HG03571 (cell line): ENCODE results near the gene ZNF322.
A peak's percentile ranks its signal among the peaks of the same experiment; 100 is the strongest.

Source experiments
- ATAC-seq: cut with Tn5 transposase; IDR thresholded peaks from one replicate; pipeline ENCODE4 v1.9.1; 2021; ENCODE audit not compliant: unreplicated experiment

Gene ZNF322

DNA sequence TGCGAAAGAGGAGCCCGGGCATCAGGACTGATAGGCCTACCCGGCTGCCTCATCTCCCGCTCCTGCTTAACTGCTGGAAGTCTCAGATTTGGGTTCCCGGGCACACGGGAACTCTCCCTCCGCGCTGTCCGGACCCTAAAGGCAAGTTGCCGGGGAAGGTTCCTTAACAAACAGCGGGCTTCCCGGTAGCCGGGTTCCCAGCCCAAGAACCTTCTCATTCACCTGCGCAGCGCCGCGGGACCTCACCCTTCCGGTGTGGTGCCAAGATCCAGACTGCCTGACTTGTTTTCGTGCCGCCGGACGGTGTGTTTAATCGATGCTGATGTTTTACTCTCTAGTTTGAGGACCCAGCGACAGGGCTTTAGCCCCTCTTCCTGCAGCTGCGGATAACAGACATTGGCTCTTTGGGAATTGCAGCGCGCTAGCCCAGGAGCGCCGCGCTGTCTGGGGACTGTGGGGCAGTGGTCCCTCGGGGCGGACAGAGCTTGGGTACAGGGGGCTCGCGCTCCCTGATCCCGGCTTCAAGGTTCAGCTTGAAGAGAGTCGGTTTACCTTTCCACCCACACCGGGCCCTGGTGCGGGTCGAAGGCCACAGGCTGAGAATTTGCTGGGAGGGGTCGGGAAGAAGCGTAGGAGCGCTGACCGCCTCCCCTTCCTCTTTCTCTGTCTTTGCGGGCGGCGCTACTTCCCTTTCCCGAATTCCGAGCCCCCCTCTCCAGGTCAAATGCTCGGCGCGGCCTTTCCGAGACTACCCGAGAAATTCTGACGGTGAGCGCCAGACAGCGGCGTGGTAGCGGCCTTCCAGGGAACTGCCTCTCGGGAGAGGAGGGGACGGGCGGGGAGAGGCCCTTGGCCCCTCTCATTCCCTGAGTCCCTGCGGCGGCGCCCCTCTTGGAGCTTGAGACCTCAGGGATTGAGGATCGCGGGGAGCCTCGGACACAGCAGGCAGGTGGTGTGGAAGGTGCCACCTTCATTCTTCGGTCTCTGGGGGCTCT lies 45.6 kb downstream of the ZNF322 start:
- no peak for ATAC-seq

DNA sequence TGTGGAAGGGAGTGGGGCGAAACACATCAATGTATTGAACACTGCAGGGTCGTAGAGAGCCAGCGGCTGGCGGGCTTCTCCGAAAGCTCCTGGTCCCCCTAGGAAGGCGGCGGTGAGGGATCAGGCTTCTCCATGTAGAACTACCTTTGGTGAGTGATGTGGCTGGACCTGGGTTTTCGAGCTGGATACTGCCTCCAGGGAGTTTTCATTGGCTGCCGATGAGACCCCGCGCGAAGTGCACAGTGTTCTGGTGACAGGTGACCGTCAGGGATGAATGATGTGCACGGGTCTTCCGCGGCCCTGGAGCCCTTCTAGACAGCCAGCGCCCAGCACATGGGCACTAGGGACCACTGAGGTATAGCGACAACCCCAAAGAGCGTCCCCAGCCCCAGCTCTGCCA lies 46.3 kb downstream of the ZNF322 start:
- no peak for ATAC-seq

DNA sequence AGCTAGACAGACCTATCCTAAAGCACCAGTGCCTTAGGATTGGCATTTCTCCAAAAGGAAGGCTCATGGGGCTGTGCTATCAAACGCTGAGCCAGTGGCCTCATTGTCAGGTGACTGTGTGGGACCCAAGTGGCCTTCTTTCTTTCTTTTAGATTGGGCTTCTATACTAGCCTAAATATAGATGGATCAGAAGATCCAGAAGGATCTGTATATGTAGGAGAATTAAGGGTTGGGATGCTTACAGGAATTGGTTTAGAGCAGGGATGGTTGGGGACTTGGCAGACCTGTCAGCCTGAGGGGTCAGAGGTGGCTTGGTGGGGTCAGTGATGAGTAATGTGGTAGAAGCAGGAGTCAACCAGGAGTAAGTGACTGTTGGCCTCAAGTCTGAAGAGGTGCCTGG lies 47.9 kb downstream of the ZNF322 start:
- no peak for ATAC-seq

DNA sequence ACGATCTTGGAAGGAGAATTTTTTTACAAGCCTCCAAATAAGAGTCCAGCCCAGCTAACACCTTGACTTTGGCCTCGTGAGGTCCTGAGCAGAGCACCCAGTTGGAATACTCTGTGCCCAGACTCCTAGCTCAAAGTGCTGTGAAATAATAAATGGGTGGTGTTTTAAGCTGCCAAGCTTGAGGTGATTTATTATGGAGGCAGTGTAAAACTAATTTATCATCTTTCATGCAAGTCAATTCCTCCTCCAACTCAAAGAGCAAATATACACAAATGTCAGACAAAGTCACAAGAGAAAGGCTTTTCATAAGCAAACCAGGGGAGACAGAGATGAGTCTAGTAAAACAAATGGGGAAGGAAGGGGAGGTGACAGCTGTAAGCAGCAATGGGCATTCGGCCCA lies 50.1 kb downstream of the ZNF322 start:
- no peak for ATAC-seq

DNA sequence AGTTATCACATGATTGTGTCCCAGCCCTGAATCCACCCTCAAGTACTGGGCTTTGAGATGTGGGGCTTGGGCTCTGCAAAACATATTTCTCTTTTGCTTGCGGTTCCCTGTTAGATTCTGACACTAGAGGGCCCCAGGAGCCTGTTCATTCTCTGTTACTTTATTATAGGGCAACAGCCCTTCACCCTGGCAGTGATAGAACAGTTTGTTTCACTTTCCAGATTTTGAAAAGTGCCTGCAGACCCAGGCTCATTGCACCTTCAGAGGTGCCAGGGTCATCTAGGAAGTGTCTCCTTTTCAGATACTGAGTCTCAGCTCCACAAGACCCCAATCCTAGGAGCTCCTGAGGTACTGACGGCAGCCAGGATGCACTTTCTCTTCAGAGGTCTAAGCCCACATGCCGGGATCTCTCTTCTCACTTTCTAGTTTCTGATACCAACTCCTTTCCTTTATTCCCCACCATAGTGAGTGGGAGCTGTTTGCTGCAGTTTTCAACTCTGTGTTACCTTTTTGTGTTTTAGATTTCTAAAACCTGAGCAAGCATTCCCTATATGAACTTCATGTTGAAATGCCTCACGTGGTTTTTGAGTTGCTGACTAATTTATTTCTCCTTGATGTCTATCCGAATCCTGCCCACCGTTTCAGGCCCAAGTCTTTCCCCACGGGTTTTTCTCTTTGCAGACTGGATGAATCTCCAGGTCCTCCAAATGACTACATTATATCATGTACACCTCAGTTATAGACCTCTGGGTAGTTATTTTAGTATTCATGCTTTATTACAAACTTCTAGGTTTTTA lies 51.9 kb downstream of the ZNF322 start:
- ATAC-seq: no peak

DNA sequence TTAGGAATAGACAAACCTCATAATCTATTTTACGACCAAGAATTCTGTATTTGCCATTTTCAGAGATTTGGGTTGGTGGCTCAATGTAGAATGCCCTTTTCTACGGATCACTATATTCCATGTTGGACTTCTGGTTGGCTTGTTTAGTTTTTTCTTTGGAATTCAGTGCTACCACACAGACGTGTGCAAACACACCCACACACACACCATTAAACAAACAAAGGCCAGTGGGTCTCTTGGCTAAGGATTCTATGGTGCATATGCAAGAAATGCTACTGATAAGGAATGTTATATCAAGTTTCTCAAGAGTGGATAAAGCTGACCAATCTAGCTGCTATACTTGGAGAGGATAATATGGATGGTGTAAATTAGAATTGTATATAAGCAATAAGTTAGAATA lies 54.7 kb downstream of the ZNF322 start:
- no peak for ATAC-seq

DNA sequence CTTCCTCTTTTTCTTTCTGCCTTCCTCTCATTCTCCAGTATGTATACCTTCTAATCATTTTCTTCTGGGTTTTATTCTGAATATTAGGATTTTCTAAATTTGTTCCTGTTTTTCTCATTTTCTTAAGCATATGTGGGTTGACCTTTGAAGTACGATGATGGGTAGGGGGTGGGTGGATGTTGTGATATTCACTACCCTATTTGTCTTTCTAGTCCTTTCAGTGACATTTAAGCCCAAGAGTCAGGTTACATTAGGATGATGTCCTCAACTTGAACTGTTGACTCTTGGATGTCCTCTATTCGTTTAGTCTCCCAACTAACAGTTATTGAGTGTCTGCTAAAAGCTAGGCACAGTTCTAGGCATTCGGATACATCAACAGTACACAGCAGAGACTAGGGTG lies 55.5 kb downstream of the ZNF322 start:
- no peak for ATAC-seq

DNA sequence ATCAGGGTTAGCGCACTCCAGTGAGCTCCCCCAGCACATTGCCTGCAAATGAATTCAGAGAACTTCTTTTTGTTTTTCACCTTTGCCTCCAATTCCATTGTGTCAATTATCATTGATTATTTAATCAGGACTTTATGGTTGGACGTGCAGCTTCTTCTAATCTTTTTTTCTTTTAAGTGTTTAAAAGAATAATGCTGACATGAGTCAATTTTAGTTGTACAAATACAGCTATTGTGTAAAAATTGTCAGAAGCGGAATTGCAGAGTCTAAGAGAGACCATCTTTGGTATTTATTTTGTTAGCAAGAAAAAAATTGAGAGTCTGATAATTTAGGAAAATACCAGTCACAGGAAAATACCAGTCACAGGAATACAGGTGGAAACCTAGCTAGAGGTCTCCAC lies 57.3 kb downstream of the ZNF322 start:
- ATAC-seq: no peak

DNA sequence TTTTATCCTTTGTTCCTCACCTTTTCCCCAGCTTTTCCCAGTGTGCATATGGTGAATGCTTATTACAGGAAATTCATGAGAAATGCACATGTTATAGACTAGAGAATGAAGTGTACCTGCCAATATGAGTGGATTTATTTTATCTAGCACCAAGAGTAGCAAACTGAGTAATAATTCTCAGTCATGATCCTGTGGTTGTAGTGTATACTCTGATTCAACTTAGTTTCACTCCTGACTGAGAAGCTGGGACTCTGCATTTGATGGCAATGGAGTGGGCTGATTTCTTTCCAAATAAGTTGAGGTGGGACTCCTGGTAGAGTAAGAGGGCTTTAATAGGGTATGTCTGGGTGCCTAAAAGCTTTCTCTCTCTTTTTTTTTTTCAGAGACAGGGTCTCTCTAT lies 58.8 kb downstream of the ZNF322 start:
- ATAC-seq: no peak

DNA sequence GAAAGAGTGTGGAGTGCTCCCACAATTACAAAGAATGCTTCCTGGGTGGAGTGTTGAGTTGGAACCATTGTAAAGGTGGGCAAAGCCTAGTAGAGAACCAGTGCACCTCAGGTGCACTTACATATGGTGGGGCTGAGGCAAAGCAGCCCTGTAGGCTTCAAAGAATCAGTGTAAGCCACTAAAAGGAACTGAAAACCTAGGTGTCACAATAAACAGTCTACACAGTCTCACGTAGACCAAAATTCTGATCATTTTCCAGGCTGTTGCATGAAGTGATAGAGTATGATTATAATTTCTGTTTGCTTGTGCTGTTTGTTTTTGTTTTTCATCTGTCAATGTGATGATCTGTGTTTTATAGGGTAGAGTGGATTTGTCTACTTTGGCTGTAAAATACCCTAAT lies 60.0 kb downstream of the ZNF322 start:
- ATAC-seq: no peak

DNA sequence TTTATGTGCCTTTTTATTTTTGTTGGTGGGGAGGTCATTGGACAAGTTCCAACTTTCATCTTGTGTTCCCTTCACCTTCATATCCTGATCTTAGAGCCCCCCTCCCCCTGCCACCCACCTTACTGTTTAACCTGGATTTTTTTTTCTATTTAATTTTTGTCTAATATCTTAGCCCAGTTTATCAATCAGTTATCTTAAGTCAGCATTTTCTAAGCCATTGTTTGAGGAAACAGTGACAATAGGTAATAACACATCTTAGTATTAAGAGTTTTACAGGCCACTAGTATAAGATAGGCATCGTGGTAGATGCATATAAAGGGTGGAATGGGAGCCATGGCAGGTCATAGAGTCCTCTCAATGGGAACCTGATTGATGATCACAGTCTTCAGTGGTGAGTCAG lies 60.4 kb downstream of the ZNF322 start:
- no peak for ATAC-seq

DNA sequence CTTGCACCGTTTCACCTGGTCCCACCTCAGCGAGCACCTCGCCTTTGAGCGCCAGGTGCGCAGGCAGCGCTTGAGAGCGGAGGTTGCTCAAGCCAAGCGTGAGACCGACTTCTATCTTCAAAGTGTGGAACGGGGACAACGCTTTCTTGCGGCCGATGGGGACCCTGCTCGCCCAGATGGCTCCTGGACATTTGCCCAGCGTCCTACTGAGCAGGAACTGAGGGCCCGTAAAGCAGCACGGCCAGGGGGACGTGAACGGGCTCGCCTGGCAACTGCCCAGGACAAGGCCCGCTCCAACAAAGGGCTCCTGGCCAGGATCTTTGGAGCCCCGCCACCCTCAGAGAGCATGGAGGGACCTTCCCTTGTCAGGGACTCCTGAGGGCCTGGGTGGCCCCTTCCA lies 61.3 kb downstream of the ZNF322 start:
- ATAC-seq: no peak

DNA sequence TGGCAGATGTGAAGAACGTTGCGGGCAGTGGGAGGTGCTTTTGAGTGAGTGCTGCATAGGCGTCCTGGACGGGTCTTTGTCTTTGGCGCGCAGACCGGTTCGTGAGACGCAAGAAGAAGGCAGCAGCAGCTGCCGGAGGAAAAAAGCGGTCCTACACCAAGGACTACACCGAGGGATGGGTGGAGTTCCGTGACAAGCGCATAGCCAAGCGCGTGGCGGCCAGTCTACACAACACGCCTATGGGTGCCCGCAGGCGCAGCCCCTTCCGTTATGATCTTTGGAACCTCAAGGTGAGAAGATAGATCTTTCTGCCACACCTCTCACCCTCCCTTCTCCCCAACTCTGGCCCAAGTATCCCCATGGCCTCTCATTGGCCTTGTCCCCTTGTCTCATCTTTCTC lies 61.7 kb downstream of the ZNF322 start:
- ATAC-seq: no peak

DNA sequence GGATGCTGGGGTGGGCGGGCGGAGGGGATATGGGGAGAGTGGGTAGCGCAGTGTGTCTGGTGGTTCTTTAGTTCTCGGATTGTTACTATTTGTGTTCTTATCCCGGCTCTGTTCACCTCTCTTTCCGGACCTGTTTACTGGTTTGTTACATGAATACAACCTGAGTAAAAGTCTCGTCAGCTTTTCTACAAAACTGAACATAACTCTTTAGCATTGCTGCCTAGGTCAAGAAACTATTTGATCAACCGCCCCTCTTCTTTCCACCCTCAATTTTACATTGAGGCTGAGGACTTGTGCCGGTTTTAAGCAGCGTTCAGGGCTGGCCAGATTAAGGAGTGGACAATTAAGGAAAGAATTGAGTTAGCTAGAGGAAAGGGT lies 62.2 kb downstream of the ZNF322 start:
- ATAC-seq: no peak

DNA sequence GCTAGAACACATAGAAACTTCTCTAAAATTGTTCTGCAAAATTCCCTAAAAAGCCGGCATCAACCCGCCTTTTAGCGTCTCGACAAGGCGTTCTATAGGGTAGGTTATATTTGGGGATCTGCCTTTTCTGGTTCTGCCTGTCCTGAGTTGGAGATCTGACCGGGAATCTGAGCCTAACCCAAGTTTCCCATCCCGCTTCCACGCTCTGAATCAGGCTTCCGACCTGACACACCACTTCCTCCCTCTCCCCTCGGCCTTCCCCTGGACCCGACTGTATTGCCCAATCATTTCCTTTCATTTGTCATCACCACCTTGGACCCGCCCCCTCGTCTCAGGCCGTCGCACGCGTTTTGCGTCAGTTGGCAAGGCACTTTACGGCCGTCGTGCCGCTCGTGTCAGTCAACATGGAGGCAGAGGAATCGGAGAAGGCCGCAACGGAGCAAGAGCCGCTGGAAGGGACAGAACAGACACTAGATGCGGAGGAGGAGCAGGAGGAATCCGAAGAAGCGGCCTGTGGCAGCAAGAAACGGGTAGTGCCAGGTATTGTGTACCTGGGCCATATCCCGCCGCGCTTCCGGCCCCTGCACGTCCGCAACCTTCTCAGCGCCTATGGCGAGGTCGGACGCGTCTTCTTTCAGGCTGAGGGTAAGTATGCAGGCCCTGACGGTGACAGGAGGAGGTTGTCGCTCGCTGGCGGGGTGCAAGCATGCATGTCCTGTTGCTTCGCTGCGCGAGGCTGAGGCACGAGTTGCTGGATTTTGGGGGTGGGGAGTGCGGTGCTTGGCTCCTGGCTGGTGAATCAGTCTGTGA lies 62.8 kb downstream of the ZNF322 start, which contains the start of gene ABT1:
TSS of gene ABT1 (plus strand) at position 375 of the 810 bp plus-strand sequence. CDS start at position 405, 30 bp downstream.
- peak; percentile 76 for ATAC-seq

DNA sequence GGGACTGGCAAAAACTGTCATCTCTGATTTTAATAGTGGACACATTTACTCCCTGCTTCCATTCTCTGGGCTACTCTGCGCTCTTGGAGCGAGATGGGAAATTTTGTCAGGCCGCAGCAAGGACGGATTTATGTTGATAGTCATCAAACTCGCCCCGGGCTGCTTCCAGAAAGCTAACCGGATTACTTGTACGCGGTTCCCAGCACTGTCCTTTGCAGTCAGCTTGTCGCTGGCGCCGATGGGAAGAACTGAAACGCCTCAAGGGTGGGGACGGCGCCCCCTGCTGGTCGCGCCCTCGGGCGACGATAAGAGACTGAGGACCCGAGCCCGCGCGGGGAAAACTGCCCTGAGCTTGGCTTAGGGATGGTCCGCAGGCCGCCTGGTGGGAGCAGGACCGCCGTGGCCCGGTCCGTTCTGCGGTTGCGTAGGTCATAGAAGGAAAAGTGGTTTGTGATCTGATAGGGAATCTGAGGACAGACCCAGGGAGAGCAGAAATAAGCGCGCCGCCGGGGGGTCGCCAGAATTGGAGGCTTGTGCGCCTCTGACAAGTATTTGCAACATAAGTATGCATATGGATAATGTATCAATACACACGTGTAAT lies 63.8 kb downstream of the ZNF322 start:
- ATAC-seq: peak; percentile 66

DNA sequence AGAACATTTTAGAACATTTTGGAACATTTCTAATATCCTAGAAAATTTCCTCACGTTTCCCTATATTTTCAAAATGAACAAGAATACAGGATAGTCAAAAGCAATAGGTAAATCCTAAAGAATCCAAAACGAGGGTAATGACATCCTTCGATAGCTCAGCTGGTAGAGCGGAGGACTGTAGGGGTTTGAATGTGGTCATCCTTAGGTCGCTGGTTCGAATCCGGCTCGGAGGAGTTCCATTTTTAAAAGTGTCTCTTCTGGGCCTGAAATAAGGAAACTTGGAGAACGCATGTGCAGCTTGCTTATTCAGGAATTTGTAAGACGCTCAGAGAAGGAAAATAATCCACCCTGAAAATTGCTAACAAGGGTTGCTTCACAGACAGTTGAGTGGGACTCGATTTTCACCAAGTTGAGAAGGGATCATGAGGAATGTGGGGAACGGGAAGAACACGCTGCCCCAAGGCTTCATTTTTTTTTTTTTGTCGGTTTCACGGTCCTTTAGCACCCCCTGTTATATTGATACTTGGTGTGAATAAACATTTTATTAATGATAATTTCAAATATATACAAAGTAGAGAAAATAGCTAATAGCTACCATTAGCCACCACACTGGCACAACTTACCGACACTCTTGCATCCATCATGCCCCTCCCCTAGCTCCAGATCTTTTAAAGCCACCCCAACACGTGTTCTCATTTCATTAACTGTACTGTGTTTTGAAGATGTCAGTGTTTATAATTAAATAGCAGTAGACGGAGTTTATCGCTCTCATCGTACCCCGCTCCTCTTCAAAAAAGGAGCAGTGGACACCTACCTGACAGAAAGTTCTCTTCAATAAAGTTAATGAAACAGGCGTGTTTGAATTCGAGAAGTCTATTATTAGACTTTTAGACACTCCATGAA lies 64.6 kb downstream of the ZNF322 start:
- no peak for ATAC-seq

DNA sequence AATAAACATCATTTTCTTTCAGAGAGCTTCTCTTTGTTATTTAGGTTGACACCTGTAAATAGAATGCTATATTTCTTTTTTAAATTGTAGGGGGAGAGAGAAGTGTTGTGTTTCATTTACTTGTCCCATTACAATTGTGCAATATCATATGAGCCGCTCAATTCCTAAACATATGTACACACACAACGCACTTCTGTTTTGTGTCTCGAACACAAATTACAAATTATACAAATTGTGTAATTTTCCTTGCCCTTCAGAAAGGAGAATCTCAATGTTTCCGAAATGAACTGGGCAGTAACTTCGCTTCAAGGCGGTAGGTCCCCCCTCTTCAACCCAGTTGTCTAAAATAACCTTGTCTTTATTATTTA lies 65.4 kb downstream of the ZNF322 start:
- ATAC-seq: no peak

DNA sequence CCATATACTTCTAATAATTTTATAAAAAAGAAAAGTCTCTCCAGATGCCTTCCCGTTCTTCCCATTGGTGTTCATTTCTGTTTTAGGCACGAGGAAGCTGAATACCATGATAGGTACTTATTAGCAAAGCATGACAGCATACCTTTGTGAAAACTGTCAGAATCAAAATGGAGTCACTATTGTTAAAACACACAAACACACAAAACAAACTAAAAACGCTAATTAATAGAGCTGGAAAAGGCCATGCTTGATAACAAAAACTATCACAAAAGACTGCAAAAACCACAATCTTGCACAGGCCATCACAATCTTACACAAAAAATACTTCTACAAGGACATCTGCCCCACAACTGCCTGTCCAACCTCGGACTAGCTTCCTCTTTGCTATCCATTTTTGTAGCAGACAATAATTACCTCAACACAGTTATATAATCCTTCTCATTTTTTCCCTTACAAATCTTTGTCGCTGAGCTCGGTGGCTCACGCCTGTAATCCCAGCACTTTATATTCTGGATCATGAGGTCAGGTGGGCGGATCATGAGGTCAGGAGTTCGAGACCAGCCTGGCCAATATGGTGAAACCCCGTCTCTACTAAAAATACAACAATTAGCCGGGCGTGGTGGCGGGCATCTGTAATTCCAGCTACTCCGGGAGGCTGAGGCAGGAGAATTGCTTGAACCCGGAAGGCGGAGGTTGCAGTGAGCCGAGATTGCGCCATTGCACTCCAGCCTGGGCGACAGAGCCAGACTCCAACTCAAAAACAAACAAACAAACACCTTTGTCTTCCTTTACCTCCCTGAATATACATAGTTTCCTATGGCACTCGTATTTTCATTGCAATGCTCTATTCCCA lies 66.0 kb downstream of the ZNF322 start:
- ATAC-seq: no peak
